Measurements from ENCODE around the gene HIF1AN.
"Not testable (repeated sequence)": the region's sequence is repeated elsewhere in the genome, so short reads cannot be mapped to it uniquely, and the experiment has no call there.

Gene HIF1AN

GRCh38 chr10:100561005-100561404 lies 25.3 kb downstream of the HIF1AN start:
- H3K4me3 ChIP-seq (ENCODE audit: low read depth, low read length), result no peak overlapping the region

GRCh38 chr10:100562008-100562672 lies 26.4 kb downstream of the HIF1AN start:
- H3K4me3 ChIP-seq (ENCODE audit: low read depth, low read length), result peak overlapping the region; percentile 7
- peak; percentile 5 for DNase-seq (ENCODE audit: low read depth)

More at GRCh38 chr10:100561005-100561404, 25.3 kb downstream of the HIF1AN start:
- no peak for DNase-seq (ENCODE audit: low read depth)

GRCh38 chr10:100565206-100565985 lies 29.7 kb downstream of the HIF1AN start:
- no peak for DNase-seq (ENCODE audit: low read depth)
- no peak overlapping the region for H3K4me3 ChIP-seq (ENCODE audit: low read depth, low read length)

- H3K4me3 ChIP-seq (ENCODE audit: low read depth, low read length), result no peak overlapping the region
- DNase-seq (ENCODE audit: low read depth), result no peak
These were observed 30.8 kb downstream of the HIF1AN start for GRCh38 chr10:100566561-100566960.

GRCh38 chr10:100567249-100567648 lies 31.5 kb downstream of the HIF1AN start:
- DNase-seq (ENCODE audit: low read depth), result no peak
- H3K4me3 ChIP-seq (ENCODE audit: low read depth, low read length), result no peak overlapping the region

- H3K4me3 ChIP-seq (ENCODE audit: low read depth, low read length), result no peak overlapping the region
- DNase-seq (ENCODE audit: low read depth), result no peak
These were observed 32.1 kb downstream of the HIF1AN start for GRCh38 chr10:100567826-100568225.

GRCh38 chr10:100568912-100569311 lies 33.2 kb downstream of the HIF1AN start:
- no peak overlapping the region for H3K4me3 ChIP-seq (ENCODE audit: low read depth, low read length)
- DNase-seq (ENCODE audit: low read depth), result no peak

GRCh38 chr10:100569687-100570481 lies 34.1 kb downstream of the HIF1AN start:
- H3K4me3 ChIP-seq (ENCODE audit: low read depth, low read length), result peak overlapping the region; percentile 5
- no peak for DNase-seq (ENCODE audit: low read depth)

- no peak for DNase-seq (ENCODE audit: low read depth)
- no peak overlapping the region for H3K4me3 ChIP-seq (ENCODE audit: low read depth, low read length)
These were observed 34.8 kb downstream of the HIF1AN start for GRCh38 chr10:100570506-100570905.

GRCh38 chr10:100571084-100571856 lies 35.5 kb downstream of the HIF1AN start:
- DNase-seq (ENCODE audit: low read depth), result no peak
- no peak overlapping the region for H3K4me3 ChIP-seq (ENCODE audit: low read depth, low read length)

- DNase-seq (ENCODE audit: low read depth); H3K4me3 ChIP-seq (ENCODE audit: low read depth, low read length): not testable (repeated sequence)
These were observed 39.4 kb downstream of the HIF1AN start for GRCh38 chr10:100575146-100575545.

- no peak overlapping the region for H3K4me3 ChIP-seq (ENCODE audit: low read depth, low read length)
- DNase-seq (ENCODE audit: low read depth), result no peak
These were observed 40.0 kb downstream of the HIF1AN start for GRCh38 chr10:100575585-100576281.

- no peak overlapping the region for H3K4me3 ChIP-seq (ENCODE audit: low read depth, low read length)
- no peak for DNase-seq (ENCODE audit: low read depth)
These were observed 40.5 kb downstream of the HIF1AN start for GRCh38 chr10:100576282-100576635.

- no peak for DNase-seq (ENCODE audit: low read depth)
- H3K4me3 ChIP-seq (ENCODE audit: low read depth, low read length), result no peak overlapping the region
These were observed 43.7 kb downstream of the HIF1AN start for GRCh38 chr10:100579261-100580090.

- no peak overlapping the region for H3K4me3 ChIP-seq (ENCODE audit: low read depth, low read length)
- DNase-seq (ENCODE audit: low read depth), result no peak
These were observed 51.2 kb downstream of the HIF1AN start for GRCh38 chr10:100586959-100587358.

- H3K4me3 ChIP-seq (ENCODE audit: low read depth, low read length), result no peak overlapping the region
These were observed 62.4 kb downstream of the HIF1AN start for GRCh38 chr10:100598166-100598565.

GRCh38 chr10:100600218-100600617 lies 64.5 kb downstream of the HIF1AN start:
- H3K4me3 ChIP-seq (ENCODE audit: low read depth, low read length), result no peak overlapping the region
- no peak for DNase-seq (ENCODE audit: low read depth)

More at GRCh38 chr10:100598166-100598565, 62.4 kb downstream of the HIF1AN start:
- no peak for DNase-seq (ENCODE audit: low read depth)

GRCh38 chr10:100607439-100607838 lies 71.7 kb downstream of the HIF1AN start:
- H3K4me3 ChIP-seq (ENCODE audit: low read depth, low read length), result no peak overlapping the region
- DNase-seq (ENCODE audit: low read depth), result no peak
